ENCODE results near the gene CCDC150. TPM values are rescaled to one million over a fixed set of nuclear protein-coding genes. Genes with fewer than 3 reads are reported as not detected.

The CCDC150 gene
- total RNA-seq: 10 to 100 TPM in 1 of 2 experiments, 1 to 10 TPM in 1; 8.4 to 13.5 TPM

DNA sequence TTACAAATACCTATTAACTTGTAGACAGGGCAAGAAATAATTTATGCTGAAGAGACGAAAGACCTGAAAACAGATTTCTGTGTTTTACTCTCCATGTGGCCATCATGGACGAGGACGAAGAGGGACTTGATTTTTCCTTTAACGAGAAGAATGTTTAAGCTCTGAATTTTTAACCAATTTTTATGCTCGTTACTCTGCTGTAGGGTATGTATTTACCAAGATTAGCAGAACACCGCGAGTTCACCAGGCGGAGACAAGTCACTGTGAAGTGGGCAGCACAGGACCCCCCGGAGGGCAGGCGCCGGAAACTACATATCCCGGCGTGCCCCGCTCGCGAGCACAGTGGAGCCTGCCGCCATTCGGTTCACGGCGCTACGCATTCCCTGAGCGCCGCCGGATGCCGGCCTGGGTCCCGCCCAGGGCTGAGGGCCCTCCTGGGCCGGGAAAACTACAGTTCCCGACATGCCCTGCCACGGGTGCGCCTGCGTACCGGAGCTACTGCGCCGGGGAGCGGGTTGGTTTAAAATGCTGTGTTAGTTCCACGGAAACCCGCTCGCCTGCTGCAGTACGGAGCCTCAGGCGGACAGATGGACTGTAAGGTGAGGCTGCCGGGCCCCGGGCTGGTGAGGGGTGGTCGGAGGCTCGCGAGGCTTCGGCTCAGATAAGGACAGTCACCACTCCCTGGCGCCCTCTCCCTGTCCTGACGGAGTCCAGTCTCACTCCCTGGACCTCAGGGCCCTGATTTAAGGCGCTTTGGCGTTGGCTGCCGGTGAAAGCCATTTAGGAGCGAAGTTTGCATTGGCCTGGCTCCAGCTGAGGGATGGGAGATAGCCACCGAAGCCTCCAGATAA lies at the start of gene CCDC150:
Gene CCDC150 (plus strand): TSS at position 536 of the 851 bp plus-strand sequence. CDS start 52 bp downstream, at position 588.
- Mint-ChIP-seq H3K9me3 (no peaks in the 10 kb centered on the region), H3K4me1 (peaks cover 17% of the 10 kb centered on the region), H3K27ac (peak within 1 kb of the TSS; percentile 79), H3K4me3 (peak within 1 kb of the TSS; percentile 80), H3K27me3 (peaks cover 8% of the 10 kb centered on the region), H3K36me3 (peaks cover 11% of the 10 kb centered on the region)
- ATAC-seq (ENCODE audit: low read depth) (peak; percentile 100), DNase-seq (peak; percentile 94)
- POLR2A ChIA-PET: interaction anchor here (1.3 kb wide), 1 partner anchor 571 kb away, joined by 4 read pairs; the partner anchor contains the start of gene DNAH7

DNA sequence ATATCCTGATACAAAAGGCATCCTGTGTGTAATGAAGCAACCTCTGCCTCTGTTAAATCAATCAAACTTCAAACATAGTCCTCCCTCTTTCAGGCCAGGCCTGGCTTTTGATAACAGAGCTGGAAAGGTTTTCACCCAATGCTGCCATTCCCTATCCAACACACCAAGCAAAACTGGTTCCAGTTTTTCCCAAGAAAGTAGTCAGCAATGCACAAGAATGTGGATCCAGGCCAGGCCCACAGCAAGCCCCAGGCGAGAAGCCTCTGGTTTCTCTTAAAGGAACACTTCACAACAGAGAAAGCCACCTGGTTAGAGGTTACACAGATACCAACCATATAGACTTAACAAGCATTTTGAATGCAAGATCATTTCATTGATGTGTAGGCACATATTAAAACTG lies 49.2 kb upstream of the CCDC150 start:
- Mint-ChIP-seq H3K27me3 (peaks cover 69% of the 10 kb centered on the region), H3K4me1 (peaks cover 8% of the 10 kb centered on the region), H3K27ac (no peak overlapping the region), H3K9me3 (peaks cover 7% of the 10 kb centered on the region), H3K4me3 (no peak overlapping the region), H3K36me3 (no peaks in the 10 kb centered on the region)
- POLR2A ChIA-PET: no interaction called here
- no peak for ATAC-seq (ENCODE audit: low read depth)
- no peak for DNase-seq

DNA sequence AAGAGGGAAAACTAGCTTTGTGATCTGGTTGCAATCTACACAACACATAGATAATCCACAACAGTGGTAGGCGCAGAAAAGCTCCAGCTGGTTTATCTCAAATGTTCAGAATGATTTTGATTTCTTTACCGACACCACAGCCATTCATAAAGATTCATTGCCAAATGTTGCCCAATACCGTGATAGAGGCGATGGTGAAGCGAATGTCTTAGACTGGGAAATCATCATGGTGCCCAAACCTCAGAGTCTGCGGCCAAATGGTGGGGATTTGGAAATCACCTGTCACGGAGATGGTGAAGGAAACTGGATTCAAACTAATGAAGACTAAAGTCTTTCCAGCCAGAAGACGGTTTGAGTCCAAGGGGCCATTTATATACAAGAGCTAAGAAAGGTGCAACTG lies 48.5 kb upstream of the CCDC150 start:
- Mint-ChIP-seq H3K36me3 (no peaks in the 10 kb centered on the region), H3K4me1 (peaks cover 8% of the 10 kb centered on the region), H3K9me3 (peaks cover 6% of the 10 kb centered on the region), H3K27me3 (peaks cover 74% of the 10 kb centered on the region), H3K4me3 (no peak overlapping the region), H3K27ac (no peak overlapping the region)
- DNase-seq (no peak), ATAC-seq (ENCODE audit: low read depth) (no peak)
- POLR2A ChIA-PET: no interaction called here

DNA sequence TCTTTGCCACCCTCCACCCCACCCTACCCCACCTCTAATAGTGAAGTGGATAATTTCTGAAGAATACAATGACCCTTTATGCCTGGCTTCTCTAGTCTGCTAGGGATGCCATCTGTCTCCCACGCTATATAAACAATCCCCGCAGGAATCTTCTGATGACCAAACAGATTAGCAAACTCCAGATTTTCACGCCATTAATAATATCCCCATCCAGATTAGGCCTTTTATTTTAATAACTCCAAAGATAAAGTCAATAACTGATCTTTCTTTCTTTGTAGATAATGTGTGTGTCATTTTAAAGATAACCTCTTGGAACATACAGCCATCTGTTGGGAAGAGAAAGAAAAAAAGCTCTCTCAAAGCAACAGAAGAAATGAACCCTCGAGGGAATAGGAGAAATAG lies 47.9 kb upstream of the CCDC150 start:
- H3K27ac Mint-ChIP-seq: no peak overlapping the region
- POLR2A ChIA-PET: no interaction called here
- peaks cover 74% of the 10 kb centered on the region for H3K27me3 Mint-ChIP-seq
- DNase-seq (no peak), ATAC-seq (ENCODE audit: low read depth) (no peak)
- H3K4me1 Mint-ChIP-seq: peaks cover 8% of the 10 kb centered on the region
- H3K9me3 Mint-ChIP-seq: peaks cover 6% of the 10 kb centered on the region
- H3K4me3 Mint-ChIP-seq: no peak overlapping the region
- no peaks in the 10 kb centered on the region for H3K36me3 Mint-ChIP-seq

DNA sequence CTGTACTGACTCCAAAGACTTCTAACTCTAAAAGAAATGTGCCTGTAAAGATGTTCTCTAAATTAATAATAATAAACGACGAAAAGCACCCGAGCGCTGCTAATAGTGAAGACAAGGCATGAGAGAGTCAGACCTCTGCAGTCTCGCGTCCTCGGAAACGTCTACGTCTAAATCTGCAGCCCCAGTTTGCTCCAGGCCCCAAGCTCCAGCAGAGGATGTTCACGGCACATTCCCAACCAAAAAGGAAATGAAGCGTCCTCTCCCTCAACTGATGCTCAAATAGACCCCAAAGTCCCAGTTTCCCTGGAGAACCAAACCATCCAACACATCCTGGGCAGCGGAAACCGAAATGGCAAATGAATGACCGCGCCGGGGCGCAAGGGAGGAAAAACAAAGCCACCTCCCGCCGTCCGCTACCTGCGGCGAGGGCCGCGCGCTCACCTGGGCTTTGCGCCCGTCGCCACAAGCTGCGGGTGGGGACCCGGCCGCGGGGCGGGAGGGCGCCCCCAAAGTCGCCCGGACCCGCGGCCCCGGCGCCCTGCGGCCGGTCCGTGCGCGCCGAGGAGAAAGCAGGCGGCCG lies 47.1 kb upstream of the CCDC150 start:
- Mint-ChIP-seq H3K4me3 (peak overlapping the region; percentile 80), H3K27ac (no peak overlapping the region), H3K4me1 (peaks cover 8% of the 10 kb centered on the region), H3K36me3 (no peaks in the 10 kb centered on the region), H3K27me3 (peaks cover 77% of the 10 kb centered on the region), H3K9me3 (peaks cover 3% of the 10 kb centered on the region)
- no peak for DNase-seq
- POLR2A ChIA-PET: no interaction called here
- ATAC-seq (ENCODE audit: low read depth): peak; percentile 28

DNA sequence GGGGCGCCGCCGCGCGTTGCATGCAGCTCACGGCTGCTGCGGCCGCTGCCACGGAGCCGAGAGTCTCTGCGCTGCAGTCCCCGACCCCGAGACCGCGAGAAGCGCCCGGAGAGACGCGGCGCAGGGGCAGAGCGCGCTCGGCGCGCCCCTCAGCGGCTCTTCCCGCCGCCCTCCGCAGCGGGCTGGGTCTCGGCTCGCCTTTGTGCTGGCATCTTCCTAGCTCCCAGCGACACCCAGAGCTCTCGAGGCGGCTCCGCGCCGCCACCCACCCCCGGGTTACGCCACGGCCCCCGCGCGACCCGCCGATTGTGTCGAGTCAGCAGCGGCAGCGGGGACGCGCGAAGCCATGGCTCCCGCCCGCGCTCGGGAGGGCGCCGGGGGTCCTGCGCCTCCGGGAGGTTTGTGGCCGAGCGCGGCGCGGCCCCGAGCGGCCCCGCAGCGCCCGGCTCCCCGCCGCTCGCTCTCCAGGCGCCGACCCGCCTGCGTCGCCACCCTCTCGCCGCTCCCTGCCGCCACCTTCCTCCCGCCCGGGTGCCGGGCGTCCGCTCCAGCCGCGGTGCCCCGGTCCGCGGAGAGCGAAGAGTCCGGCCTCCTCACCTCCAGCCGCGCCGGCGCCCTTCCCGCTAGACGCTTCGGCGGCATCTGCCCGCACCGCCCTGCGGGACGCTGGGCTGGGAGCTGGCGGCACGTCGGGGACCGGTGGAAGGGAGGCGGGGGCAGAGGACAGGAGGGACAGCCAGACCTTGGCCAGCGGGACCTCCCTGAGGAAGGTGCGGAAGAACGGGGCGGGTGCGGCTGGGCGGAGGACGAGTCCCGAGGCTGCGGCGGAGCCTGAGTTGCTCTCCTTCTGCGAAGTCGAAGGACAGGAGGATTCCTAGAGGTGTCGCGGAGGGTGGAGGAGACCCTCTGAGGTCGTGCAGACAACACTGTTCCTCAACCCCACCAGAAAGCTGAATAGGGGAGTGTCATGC lies 46.3 kb upstream of the CCDC150 start, which contains the start of gene HECW2:
Gene HECW2 (minus strand): TSS at position 644 of the 971 bp plus-strand sequence.
- Mint-ChIP-seq H3K27ac (no peak within 1 kb of the TSS), H3K4me3 (peak within 1 kb of the TSS; percentile 80), H3K27me3 (peaks cover 72% of the 10 kb centered on the region), H3K36me3 (no peaks in the 10 kb centered on the region), H3K4me1 (peaks cover 8% of the 10 kb centered on the region), H3K9me3 (no peaks in the 10 kb centered on the region)
- DNase-seq: peak; percentile 58
- POLR2A ChIA-PET: no interaction called here
- peak; percentile 72 for ATAC-seq (ENCODE audit: low read depth)

DNA sequence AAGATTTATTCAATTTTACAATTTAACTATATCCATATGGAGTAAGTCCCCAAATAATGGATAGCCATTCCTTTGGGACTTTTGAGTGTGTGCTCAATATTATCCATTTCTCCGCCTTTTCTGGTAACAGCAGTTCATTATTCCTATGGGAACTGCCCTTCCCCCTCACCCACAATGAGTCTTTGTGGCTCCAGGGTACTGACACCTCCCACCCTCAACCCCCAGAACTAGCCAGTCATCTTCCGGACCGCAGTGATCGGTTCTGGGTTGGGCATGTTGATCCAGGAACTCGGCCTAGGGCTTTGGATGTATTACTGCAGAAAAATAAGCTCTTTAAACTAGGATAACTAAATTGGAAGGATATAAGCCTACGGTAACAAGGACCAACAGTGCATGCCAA lies 45.4 kb upstream of the CCDC150 start:
- H3K4me1 Mint-ChIP-seq: peaks cover 8% of the 10 kb centered on the region
- POLR2A ChIA-PET: no interaction called here
- no peak for ATAC-seq (ENCODE audit: low read depth)
- H3K27ac Mint-ChIP-seq: no peak overlapping the region
- peak overlapping the region; percentile 72 for H3K4me3 Mint-ChIP-seq
- DNase-seq: no peak
- peaks cover 70% of the 10 kb centered on the region for H3K27me3 Mint-ChIP-seq
- no peaks in the 10 kb centered on the region for H3K9me3 Mint-ChIP-seq
- no peaks in the 10 kb centered on the region for H3K36me3 Mint-ChIP-seq

DNA sequence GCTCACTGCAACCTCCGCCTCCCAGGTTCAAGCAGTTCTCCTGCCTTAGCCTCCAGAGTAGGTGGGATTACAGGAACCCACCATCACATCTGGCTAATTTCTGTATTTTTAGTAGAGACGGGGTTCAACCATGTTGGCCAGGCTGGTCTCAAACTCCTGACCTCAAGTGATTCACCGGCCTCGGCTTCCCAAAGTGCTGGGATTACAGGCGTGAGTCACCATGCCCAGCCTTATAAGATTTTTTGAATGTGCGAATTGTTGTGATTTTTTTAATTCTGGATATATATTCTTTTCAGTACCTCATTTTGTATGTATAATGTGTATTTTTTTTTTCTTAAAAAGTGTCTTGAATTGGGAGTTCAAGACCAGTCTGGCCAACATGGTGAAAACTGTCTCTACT lies 42.0 kb upstream of the CCDC150 start:
- Mint-ChIP-seq H3K4me3 (no peak overlapping the region), H3K9me3 (no peaks in the 10 kb centered on the region), H3K27ac (no peak overlapping the region), H3K27me3 (peaks cover 44% of the 10 kb centered on the region), H3K36me3 (no peaks in the 10 kb centered on the region), H3K4me1 (peaks cover 3% of the 10 kb centered on the region)
- ATAC-seq (ENCODE audit: low read depth) (no peak), DNase-seq (no peak)
- POLR2A ChIA-PET: no interaction called here

DNA sequence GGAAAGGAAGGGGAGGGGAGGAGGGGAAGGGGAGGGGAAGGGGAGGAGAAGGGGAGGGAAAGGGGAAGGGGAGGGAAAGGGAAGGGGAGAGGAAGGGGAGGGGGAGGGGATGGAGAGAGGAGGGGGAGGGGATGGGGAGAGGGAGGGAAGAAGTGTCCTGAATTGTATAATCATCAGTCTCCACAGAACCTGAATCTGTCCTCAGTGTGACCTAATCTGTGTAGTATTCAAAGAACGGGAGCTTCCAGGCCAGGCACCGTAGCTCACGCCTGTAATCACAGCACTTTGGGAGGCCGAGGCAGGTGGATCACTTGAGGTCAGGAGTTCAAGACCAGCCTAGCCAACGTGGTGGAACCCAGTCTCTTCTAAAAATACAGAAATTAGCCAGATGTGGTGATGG lies 41.1 kb upstream of the CCDC150 start:
- H3K4me3 Mint-ChIP-seq: no peak overlapping the region
- POLR2A ChIA-PET: no interaction called here
- no peaks in the 10 kb centered on the region for H3K36me3 Mint-ChIP-seq
- peaks cover 43% of the 10 kb centered on the region for H3K27me3 Mint-ChIP-seq
- H3K27ac Mint-ChIP-seq: no peak overlapping the region
- H3K9me3 Mint-ChIP-seq: no peaks in the 10 kb centered on the region
- DNase-seq (no peak), ATAC-seq (ENCODE audit: low read depth) (no peak)
- peaks cover 3% of the 10 kb centered on the region for H3K4me1 Mint-ChIP-seq

DNA sequence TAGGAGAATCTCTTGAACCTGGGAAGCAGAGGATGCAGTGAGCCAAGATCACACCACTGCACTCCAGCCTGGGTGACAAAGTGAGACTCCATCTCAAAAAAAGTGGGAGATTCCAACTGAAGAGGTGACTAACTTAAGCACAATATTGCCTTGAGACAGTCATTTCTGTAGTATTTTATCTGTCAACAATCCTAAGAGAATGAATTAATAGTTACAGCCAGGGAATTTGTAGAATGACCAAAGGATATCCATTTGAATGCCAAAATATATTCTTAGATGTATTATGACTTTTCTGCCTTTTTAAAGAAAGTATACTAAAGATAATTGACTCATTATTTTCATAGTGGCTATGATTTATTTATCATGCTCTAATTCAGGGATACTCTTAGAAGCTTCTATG lies 40.7 kb upstream of the CCDC150 start:
- H3K36me3 Mint-ChIP-seq: no peaks in the 10 kb centered on the region
- POLR2A ChIA-PET: no interaction called here
- H3K4me3 Mint-ChIP-seq: no peak overlapping the region
- ATAC-seq (ENCODE audit: low read depth): no peak
- DNase-seq: no peak
- H3K27ac Mint-ChIP-seq: no peak overlapping the region
- peaks cover 39% of the 10 kb centered on the region for H3K27me3 Mint-ChIP-seq
- no peaks in the 10 kb centered on the region for H3K4me1 Mint-ChIP-seq
- H3K9me3 Mint-ChIP-seq: no peaks in the 10 kb centered on the region

DNA sequence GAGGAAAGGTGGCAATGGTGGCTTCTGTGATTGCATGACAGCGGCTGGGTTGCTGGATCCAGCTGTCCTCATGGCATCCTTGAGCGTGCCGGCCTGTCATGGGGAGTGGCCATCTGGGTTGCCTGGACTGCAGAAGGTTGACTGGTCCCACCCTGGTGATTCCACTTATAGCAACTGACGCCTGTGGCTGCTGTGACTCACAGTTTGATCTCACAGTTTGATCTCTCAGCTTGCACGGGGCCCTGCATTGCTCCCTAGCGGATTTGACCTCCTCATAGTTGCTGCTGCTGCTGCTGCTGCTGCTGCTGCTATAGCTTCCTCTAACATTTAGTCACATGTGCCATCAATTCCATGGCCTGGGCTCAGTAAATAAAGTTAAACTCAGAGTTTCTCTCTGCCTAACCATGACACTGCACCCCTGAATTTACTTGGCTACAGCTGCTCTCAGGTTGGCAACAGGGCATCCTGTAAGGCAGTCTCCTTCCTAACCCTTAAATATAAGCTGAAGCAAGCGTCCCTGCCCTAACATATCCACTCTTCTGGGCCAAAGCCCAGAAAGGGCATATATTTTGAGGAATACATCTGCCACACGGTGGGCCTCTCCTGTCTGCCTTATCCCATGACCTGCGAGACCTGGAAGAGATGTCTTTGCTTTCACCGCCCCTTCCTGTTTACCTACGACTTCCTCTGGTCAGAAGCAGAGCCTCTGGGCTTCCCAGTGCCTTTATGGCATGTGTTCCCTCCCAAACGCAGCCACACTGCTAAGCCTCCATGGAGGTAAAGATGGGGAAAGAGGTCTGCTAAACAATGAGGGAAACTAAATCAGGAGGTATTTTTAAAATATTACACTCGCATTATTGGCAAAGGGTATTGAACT lies 37.8 kb upstream of the CCDC150 start:
- no peak for ATAC-seq (ENCODE audit: low read depth)
- Mint-ChIP-seq H3K27me3 (peaks cover 14% of the 10 kb centered on the region), H3K9me3 (no peaks in the 10 kb centered on the region), H3K4me3 (no peak overlapping the region), H3K27ac (no peak overlapping the region), H3K36me3 (no peaks in the 10 kb centered on the region), H3K4me1 (no peaks in the 10 kb centered on the region)
- POLR2A ChIA-PET: no interaction called here
- DNase-seq: no peak

DNA sequence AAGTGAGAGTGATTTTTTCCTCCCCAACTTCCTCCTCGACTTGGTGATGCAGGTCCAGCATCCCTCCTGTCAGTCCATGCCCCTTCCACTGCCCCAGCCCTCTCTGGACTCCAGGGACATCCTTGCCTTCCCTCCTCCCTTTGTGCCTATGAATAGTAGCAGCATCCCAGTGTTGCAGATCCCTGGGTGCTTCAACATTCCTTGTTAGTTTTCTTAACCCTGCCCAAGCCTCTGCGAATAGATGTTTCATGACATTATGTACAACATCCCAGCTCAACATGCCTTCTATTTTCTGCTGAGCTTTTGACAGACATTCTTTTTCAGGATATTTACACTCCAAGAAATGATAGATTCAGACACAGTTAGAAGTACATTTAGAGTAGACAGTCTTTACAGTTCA lies 35.3 kb upstream of the CCDC150 start:
- H3K4me1 Mint-ChIP-seq: no peaks in the 10 kb centered on the region
- DNase-seq: no peak
- POLR2A ChIA-PET: no interaction called here
- H3K4me3 Mint-ChIP-seq: no peak overlapping the region
- no peaks in the 10 kb centered on the region for H3K36me3 Mint-ChIP-seq
- no peak overlapping the region for H3K27ac Mint-ChIP-seq
- no peak for ATAC-seq (ENCODE audit: low read depth)
- no peaks in the 10 kb centered on the region for H3K9me3 Mint-ChIP-seq
- peaks cover 6% of the 10 kb centered on the region for H3K27me3 Mint-ChIP-seq
